PC-9 (cell line): Measurements from ENCODE around the gene RNU4-1. TPM values are rescaled to one million over a fixed set of nuclear protein-coding genes. Genes with fewer than 3 reads are reported as not detected.
"Not testable (repeated sequence)": the region's sequence is repeated elsewhere in the genome, so short reads cannot be mapped to it uniquely, and the experiment has no call there.

Source experiments
- BruUV-seq: library from RNA; stranded (reverse); fragments of 400-500 nt; replicated peaks from 2 replicates; lab custom pipeline; 2021; lab: Mats Ljungman, UMichigan
- CTCF ChIA-PET: fragments of 300-600 bp; sonication (Branson Sonifier 250); formaldehyde crosslinking; loops from one replicate; lab custom pipeline; 2022; ENCODE audit warnings: antibody characterized with exemption; lab: Charles Lee
- POLR2A ChIA-PET: fragments of 300-600 bp; sonication (Branson Sonifier 250); formaldehyde crosslinking; loops from one replicate; lab custom pipeline; 2022; ENCODE audit warnings: antibody characterized with exemption; ENCODE audit not compliant: unreplicated experiment; lab: Charles Lee
- DNase-seq, 2 experiments: peaks; one replicate each; pipeline versions ENCODE4 v3.0.0 to v3.0.0-alpha.2; 2015 to 2022; ENCODE audit warnings: mixed read lengths in 1 of 2
- H2AFZ ChIP-seq: fragments of 200-600 bp; sonication (generic); 2 replicates; pipeline ENCODE4 v1.8.1; 2017; ENCODE audit warnings: antibody characterized with exemption
- H3F3A ChIP-seq: fragments of 200-600 bp; sonication (generic); 2 replicates; pipeline ENCODE4 v1.8.1; 2017; ENCODE audit warnings: antibody characterized with exemption, mild to moderate bottlenecking, low read depth; ENCODE audit not compliant: insufficient read depth
- H3K27ac ChIP-seq: fragments of 200-600 bp; sonication (generic); 2 replicates; pipeline ENCODE4 v1.6.1; 2016; ENCODE audit warnings: mixed run types
- H3K27me3 ChIP-seq: fragments of 200-600 bp; sonication (generic); 2 replicates; pipeline ENCODE4 v1.6.1; 2016; ENCODE audit warnings: low read depth, mixed run types; ENCODE audit not compliant: insufficient read depth
- H3K36me3 ChIP-seq: fragments of 200-600 bp; sonication (generic); 2 replicates; pipeline ENCODE4 v1.6.1; 2016; ENCODE audit warnings: low read depth, mixed run types
- H3K4me1 ChIP-seq: fragments of 200-600 bp; sonication (generic); replicated peaks from 2 replicates; pipeline ENCODE4 v1.6.1; 2016; ENCODE audit warnings: mixed run types; ENCODE audit not compliant: insufficient read depth
- H3K4me2 ChIP-seq: fragments of 200-600 bp; sonication (generic); 2 replicates; pipeline ENCODE4 v1.6.1; 2017; ENCODE audit warnings: mixed run types
- H3K4me3 ChIP-seq: fragments of 200-600 bp; sonication (generic); 2 replicates; pipeline ENCODE4 v1.6.1; 2016; ENCODE audit warnings: mixed run types
- H3K79me2 ChIP-seq: fragments of 200-600 bp; sonication (generic); 2 replicates; pipeline ENCODE4 v1.6.1; 2017; ENCODE audit warnings: low read depth, mixed run types
- H3K9me2 ChIP-seq: fragments of 200-600 bp; sonication (generic); 2 replicates; pipeline ENCODE4 v1.8.1; 2017; ENCODE audit warnings: mild to moderate bottlenecking; ENCODE audit not compliant: insufficient read depth
- H3K9me3 ChIP-seq: fragments of 200-600 bp; sonication (generic); 2 replicates; pipeline ENCODE4 v1.8.1; 2016; ENCODE audit warnings: low read depth; ENCODE audit not compliant: insufficient read depth
- H4K20me1 ChIP-seq: fragments of 200-600 bp; sonication (generic); 2 replicates; pipeline ENCODE4 v1.8.1; 2017; ENCODE audit not compliant: insufficient read depth
- CTCF ChIP-seq: fragments of 200-600 bp; sonication (generic); conservative IDR thresholded peaks from 2 replicates; pipeline ENCODE4 v1.6.1; 2017; ENCODE audit warnings: mixed run types, antibody characterized with exemption, mild to moderate bottlenecking, moderate library complexity
- EZH2 ChIP-seq: fragments of 200-600 bp; sonication (generic); IDR thresholded peaks from 2 replicates; pipeline ENCODE4 v1.8.0; 2017; ENCODE audit warnings: antibody characterized with exemption, low read depth
- intact Hi-C: fragments of 100-400 bp; cut with micrococcal nuclease; formaldehyde crosslinking; loops from one replicate; pipeline ENCODE4 v1.10.0; 2022; ENCODE audit not compliant: unreplicated experiment
- total RNA-seq: library from RNA; stranded (reverse); gene quantifications from 2 replicates; pipeline ENCODE4 v1.2.3, GENCODE V29; 2021

RNU4-1 gene
- total RNA-seq, 1 experiment from 2014 or later = 1,857 TPM

DNA sequence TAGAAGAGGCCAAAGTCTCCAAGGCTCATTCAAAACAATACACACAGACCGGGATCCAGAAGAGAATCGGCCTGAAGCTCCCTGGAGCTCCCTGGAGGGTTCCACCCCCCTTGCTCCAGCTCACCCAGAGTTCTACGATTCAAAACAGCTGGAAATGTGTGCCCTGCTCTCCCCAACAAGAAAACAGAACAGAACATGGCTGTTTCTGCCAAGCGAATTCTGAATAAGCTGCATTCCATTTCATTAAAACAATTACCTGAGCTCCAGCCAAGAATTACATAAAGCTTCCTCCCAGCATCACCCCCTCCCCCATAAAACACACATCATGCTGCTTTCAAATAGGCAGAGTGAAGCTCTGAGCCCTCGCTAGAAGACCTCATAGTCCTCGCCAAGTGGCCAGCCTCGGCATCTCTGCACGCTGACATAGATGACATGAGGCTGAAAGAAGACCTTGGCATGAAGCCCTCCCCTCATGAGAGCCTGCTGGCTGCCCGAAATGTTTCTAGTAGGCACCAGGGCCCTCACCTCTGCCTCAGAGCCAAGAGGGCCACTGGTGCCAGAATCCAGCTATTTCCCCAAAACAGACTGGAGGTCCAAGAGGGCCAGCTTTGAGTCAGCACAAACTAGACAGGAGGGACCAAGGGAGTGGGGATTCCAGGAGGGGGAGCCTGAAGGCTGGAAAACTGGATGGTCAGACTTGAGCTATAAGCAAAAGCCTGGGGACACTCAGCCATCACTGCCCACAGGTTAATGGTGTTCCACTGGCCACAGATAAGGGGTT, 35.8 kb downstream of the RNU4-1 start:
- Histone ChIP-seq H3K9me2 (no peaks in the 10 kb centered on the region), H3K27me3 (no peaks in the 10 kb centered on the region), H3K79me2 (peaks cover 93% of the 10 kb centered on the region), H3K4me2 (peak overlapping the region; percentile 40; the same call in 1 of the 2 replicates), H3K27ac (0 out of 2 replicates have a peak overlapping the region, but pooled peaks have one; percentile 34), H3K9me3 (no peaks in the 10 kb centered on the region), H3K4me1 (peaks cover 34% of the 10 kb centered on the region), H2AFZ (no peak overlapping the region), H3K4me3 (no peak overlapping the region), H4K20me1 (peaks cover 23% of the 10 kb centered on the region), H3F3A (peaks cover 1% of the 10 kb centered on the region), H3K36me3 (no peaks in the 10 kb centered on the region; the same call in 1 of the 2 replicates)
- ChIA-PET POLR2A (interaction anchor here (0.6 to 1.4 kb wide), 6 partner anchors 23 to 402 kb away, joined by 4 to 26 read pairs (median 18); partner anchors contain the start of genes RNU4-2 and RPLP0), CTCF (interaction anchor here (0.5 to 1.9 kb wide), 10 partner anchors 8 to 69 kb away, joined by 3 to 21 read pairs (median 6); partner anchors contain the start of gene PXN)
- TF ChIP-seq EZH2 (no peak), CTCF (no peak)
- intact Hi-C loops = loop anchor here (1.0 kb wide), 2 partner anchors 10 to 170 kb away; no protein-coding TSS in a partner anchor
- DNase-seq = peak in 1 of 2 experiments; percentile 66
- BruUV-seq = no TSS peak

DNA sequence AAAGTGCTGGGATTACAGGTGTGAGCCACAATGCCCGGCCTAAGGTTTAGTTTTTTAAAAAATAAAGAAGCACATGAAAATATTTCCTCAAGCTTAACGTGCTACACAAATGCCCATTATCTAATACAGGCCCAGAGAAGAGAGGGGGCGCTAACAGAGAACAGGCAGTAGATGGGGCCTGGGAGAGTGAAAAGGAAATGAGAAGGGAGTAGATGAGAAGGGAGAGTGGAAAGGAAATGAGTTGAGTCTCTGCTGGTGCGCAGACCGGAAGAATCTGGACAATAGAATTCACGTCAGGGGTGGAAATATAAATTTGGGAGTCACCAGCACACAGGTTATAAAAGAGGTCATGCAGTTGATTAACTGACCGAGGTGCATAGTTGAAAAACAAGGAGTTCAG, 38.2 kb downstream of the RNU4-1 start:
- intact Hi-C loops = no loop called here
- no peaks in the 10 kb centered on the region for H3K36me3 ChIP-seq
- no peak for DNase-seq
- ChIA-PET POLR2A (no interaction called here), CTCF (no interaction called here)
- no peak overlapping the region for H3K27ac ChIP-seq
- no peaks in the 10 kb centered on the region for H3K9me2 ChIP-seq
- no peaks in the 10 kb centered on the region for H3K27me3 ChIP-seq
- no peak overlapping the region for H3K4me2 ChIP-seq
- H3F3A ChIP-seq = no peaks in the 10 kb centered on the region; the same call in none of the 2 replicates
- no peak overlapping the region for H3K4me3 ChIP-seq
- no peak overlapping the region for H2AFZ ChIP-seq
- H4K20me1 ChIP-seq = peaks cover 21% of the 10 kb centered on the region
- H3K79me2 ChIP-seq = peaks cover 93% of the 10 kb centered on the region
- H3K4me1 ChIP-seq = peaks cover 20% of the 10 kb centered on the region
- TF ChIP-seq CTCF (no peak), EZH2 (no peak)
- no TSS peak for BruUV-seq
- H3K9me3 ChIP-seq = no peaks in the 10 kb centered on the region

- BruUV-seq, DNase-seq, H3K4me3 ChIP-seq, H3K9me3 ChIP-seq, H3F3A ChIP-seq, H3K27me3 ChIP-seq, H3K36me3 ChIP-seq, H2AFZ ChIP-seq, CTCF ChIA-PET, POLR2A ChIA-PET, intact Hi-C loops, H3K27ac ChIP-seq, H3K9me2 ChIP-seq, H3K4me2 ChIP-seq: not testable (repeated sequence)
- Histone ChIP-seq H3K79me2 (peaks cover 90% of the 10 kb centered on the region), H3K4me1 (peaks cover 13% of the 10 kb centered on the region), H4K20me1 (peaks cover 21% of the 10 kb centered on the region)
Measured at GRCh38 chr12:120253313-120253712, 39.7 kb downstream of the RNU4-1 start.
